ENCODE measurements around the gene IQCE. TPM values are rescaled to one million over a fixed set of nuclear protein-coding genes. Genes with fewer than 3 reads are reported as not detected.
A peak's percentile ranks its signal among the peaks of the same experiment; 100 is the strongest.

Gene IQCE
- total and polyA plus RNA-seq, 10 of the 15 experiments (the other 5 are each of a cell fraction or from before 2014, with no cell fraction given) = 0.37 to 8.1 (median 3.7) TPM

DNA sequence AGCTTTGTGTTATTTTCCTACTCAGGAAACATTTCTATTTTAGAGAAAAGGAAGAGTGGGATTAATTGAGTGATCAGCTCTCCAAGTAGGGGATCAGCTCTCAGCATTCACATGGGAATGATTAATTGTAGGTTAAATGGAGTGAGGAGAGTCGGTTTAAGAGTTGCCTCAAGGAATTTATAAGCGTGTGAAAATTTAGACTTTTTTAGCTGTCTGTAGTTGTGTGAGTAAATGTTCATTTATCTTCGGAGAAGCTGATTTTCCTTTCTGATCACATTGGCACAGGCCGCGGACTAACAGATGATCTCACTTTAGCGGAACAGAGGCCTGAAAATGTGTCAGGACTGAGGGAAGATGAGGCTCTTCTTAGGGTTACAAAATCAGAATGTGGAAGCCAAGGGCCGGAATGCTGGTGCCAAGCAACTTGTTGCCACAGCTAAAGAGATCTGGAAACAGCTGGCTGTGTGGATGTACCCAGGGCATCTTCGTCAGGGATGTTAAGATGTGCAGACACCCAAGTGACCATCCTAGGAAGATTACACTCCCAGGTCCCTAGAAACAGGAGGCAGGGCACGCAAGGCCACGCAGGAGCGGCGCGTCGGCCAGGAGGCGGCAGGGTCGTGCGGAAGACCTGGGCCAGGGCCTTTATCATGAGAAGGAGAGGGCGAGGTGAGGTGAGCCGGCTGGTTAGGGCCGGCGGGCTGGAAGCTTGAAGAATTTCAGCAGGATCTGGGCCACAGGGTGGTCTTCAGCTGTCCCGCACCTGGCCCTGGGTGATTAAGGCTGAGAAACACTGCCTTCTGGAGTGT is 37.9 kb downstream of the IQCE start:
- ChIA-PET RAD21 (ENCODE audit: unreplicated experiment) (interaction anchor here (0.7 to 1.0 kb wide), 2 partner anchors 30 to 869 kb away, joined by 3 to 4 read pairs; no protein-coding TSS in a partner anchor), CTCF (interaction anchor here (0.7 to 0.9 kb wide), 3 partner anchors 22 to 150 kb away, joined by 3 to 5 read pairs (median 3); no protein-coding TSS in a partner anchor), SMC1A (ENCODE audit: uncharacterized antibody, unreplicated experiment) (no interaction called here), POLR2A (interaction anchor here (0.6 kb wide), 1 partner anchor 61 kb away, joined by 3 read pairs; no protein-coding TSS in a partner anchor)
- Histone ChIP-seq H3K4me2 (ENCODE audit: control insufficient read depth, insufficient read depth) (no peak overlapping the region), H3K27ac (ENCODE audit: control insufficient read depth, insufficient read depth) (no peak overlapping the region), H3K4me3 (no peak overlapping the region), H3K79me2 (ENCODE audit: control insufficient read depth, insufficient read depth, low read length) (no peaks in the 10 kb centered on the region), H3K9ac (ENCODE audit: control insufficient read depth, insufficient read depth, low read length) (no peak overlapping the region), H2AFZ (ENCODE audit: control insufficient read depth, low read depth, low read length) (no peak overlapping the region), H3K4me1 (ENCODE audit: control insufficient read depth, insufficient read depth, low read length) (no peaks in the 10 kb centered on the region), H4K20me1 (ENCODE audit: control insufficient read depth, insufficient read depth) (no peaks in the 10 kb centered on the region), H3K9me3 (replicated peaks; ENCODE audit: control insufficient read depth, insufficient read depth, low read length) (no peaks in the 10 kb centered on the region), H3K36me3 (ENCODE audit: control insufficient read depth in 2 of 2, insufficient read depth in 2 of 2, low read length in 1 of 2) (peaks cover 0 to 2% of the 10 kb centered on the region in 2 experiments; a peak in 2 of 4 replicates), H3K27me3 (replicated peaks in 1 of 2; ENCODE audit: control insufficient read depth in 2 of 2, insufficient read depth in 2 of 2, low read length in 1 of 2) (no peaks in the 10 kb centered on the region)
- no peak for FAIRE-seq
- DNase-seq (ENCODE audit: low read depth, low spot score) = no peak
- no peak for ATAC-seq
- 92% methylated on average over 22 of the region's 22 CpGs for WGBS (ENCODE audit: insufficient coverage, insufficient replicate concordance, low lambda C conversion rate, missing lambda C conversion rate)
- in situ Hi-C loops (cut with MboI) (no loop called here), intact Hi-C loops (cut with micrococcal nuclease; ENCODE audit: unreplicated experiment) (no loop called here)
- BruUV-seq (replicated peaks) = TSS peak; percentile 64
- TF ChIP-seq HCFC1 (IDR thresholded peaks at IDR 0.05; ENCODE audit: low read length) = no peak
- TF ChIP-seq POLR2AphosphoS2 (IDR thresholded peaks at IDR 0.05; ENCODE audit: low read depth, low read length) = no peak

- Histone ChIP-seq H3K9me3 (replicated peaks; ENCODE audit: control insufficient read depth, insufficient read depth, low read length) (no peaks in the 10 kb centered on the region), H2AFZ (ENCODE audit: control insufficient read depth, low read depth, low read length) (no peak overlapping the region), H3K27ac (ENCODE audit: control insufficient read depth, insufficient read depth) (no peak overlapping the region), H4K20me1 (ENCODE audit: control insufficient read depth, insufficient read depth) (no peaks in the 10 kb centered on the region), H3K27me3 (replicated peaks in 1 of 2; ENCODE audit: control insufficient read depth in 2 of 2, insufficient read depth in 2 of 2, low read length in 1 of 2) (no peaks in the 10 kb centered on the region), H3K79me2 (ENCODE audit: control insufficient read depth, insufficient read depth, low read length) (no peaks in the 10 kb centered on the region), H3K4me2 (ENCODE audit: control insufficient read depth, insufficient read depth) (no peak overlapping the region), H3K4me1 (ENCODE audit: control insufficient read depth, insufficient read depth, low read length) (no peaks in the 10 kb centered on the region), H3K9ac (ENCODE audit: control insufficient read depth, insufficient read depth, low read length) (no peak overlapping the region), H3K4me3 (no peak overlapping the region), H3K36me3 (ENCODE audit: control insufficient read depth in 2 of 2, insufficient read depth in 2 of 2, low read length in 1 of 2) (peaks cover 0 to 2% of the 10 kb centered on the region in 2 experiments; a peak in 2 of 4 replicates)
- WGBS (ENCODE audit: insufficient coverage, insufficient replicate concordance, low lambda C conversion rate, missing lambda C conversion rate) = 90% methylated on average over 13 of the region's 13 CpGs
- no TSS peak for BruUV-seq (replicated peaks)
- CTCF ChIA-PET = no interaction called here
- intact Hi-C loops (cut with micrococcal nuclease; ENCODE audit: unreplicated experiment) (no loop called here), in situ Hi-C loops (cut with MboI) (no loop called here)
- POLR2A ChIA-PET = no interaction called here
- ATAC-seq (no peak), DNase-seq (ENCODE audit: low read depth, low spot score) (no peak), FAIRE-seq (no peak)
- SMC1A ChIA-PET (ENCODE audit: uncharacterized antibody, unreplicated experiment) = no interaction called here
- RAD21 ChIA-PET (ENCODE audit: unreplicated experiment) = no interaction called here
- TF ChIP-seq SIX5 (IDR thresholded peaks at IDR 0.05; ENCODE audit: low read depth, low read length, severe bottlenecking) (no peak), PAX8 (IDR thresholded peaks at IDR 0.05) (no peak), RUNX3 (IDR thresholded peaks at IDR 0.05; ENCODE audit: low read length) (no peak), SPI1 (IDR thresholded peaks at IDR 0.05; ENCODE audit: borderline replicate concordance, insufficient read depth, low read depth, low read length) (no peak), CTCF (IDR thresholded peaks at IDR 0.05 in 2 of 3, conservative IDR thresholded peaks at IDR 0.05 in 1 of 3; ENCODE audit: control insufficient read depth in 2 of 3, extremely low read depth in 1 of 3, insufficient read depth in 1 of 3, low read depth in 3 of 3, low read length in 3 of 3) (no peak), ZZZ3 (IDR thresholded peaks at IDR 0.05; ENCODE audit: control insufficient read depth, insufficient read length, low read depth) (no peak)
- TF ChIP-seq, protein P1, sequence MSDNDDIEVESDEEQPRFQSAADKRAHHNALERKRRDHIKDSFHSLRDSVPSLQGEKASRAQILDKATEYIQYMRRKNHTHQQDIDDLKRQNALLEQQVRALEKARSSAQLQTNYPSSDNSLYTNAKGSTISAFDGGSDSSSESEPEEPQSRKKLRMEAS (IDR thresholded peaks at IDR 0.05; ENCODE audit: low read depth, low read length) = no peak
Measured at GRCh38 chr7:2597273-2597640, 38.5 kb downstream of the IQCE start.
